ENCODE measurements around the gene SPACA6.

DNA sequence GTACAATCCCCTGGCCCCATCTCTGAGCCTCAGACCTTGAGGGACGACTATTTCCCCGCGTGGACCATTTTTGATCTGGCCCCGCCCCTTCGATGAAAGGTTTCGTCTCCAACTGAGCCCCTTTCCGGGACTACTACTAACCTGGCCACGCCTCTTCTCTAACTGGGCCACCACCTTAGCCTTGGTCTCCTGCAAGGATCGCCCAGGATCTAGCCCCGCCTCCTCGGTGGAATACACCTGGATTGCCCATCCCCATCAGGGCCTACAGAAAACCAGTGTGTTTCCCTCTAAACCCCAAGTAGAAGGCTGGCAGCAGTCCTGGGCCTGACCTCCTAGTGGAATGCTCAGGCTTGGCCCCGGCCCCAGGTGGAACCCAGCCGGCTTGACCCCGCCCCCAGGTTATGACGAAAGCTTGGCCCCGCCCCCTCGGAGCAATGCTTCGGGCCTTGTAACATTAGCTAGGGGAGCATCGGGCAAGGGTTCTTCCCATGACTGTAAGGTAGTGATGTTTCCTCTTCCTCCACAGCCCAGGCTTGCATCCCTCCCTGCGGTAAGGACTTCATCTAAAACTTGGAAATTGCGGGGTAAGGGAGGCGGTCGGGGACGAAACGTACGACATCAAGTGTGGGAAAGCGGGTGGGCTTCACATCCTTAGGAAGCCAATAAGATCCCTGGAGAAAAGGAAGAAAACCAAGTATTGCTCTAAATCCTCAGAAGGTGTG, 9.1 kb downstream of the SPACA6 start:
- no peak for TF ChIP-seq CTCF (conservative IDR thresholded peaks at IDR 0.05; ENCODE audit: low read length)
- TF ChIP-seq EZH2phosphoT487 (IDR thresholded peaks at IDR 0.05; ENCODE audit: borderline replicate concordance, low read depth, low read length): no peak

Data from OCI-LY7 (cell line).